GM21529 (cell line): ENCODE data around the gene AHCY.
"Not testable (repeated sequence)": the region's sequence is repeated elsewhere in the genome, so short reads cannot be mapped to it uniquely, and the experiment has no call there.

ENCODE experiments used
- ATAC-seq: cut with Tn5 transposase; IDR thresholded peaks from one replicate; pipeline ENCODE4 v1.9.1; 2021; ENCODE audit not compliant: unreplicated experiment

Gene AHCY

GRCh38 chr20:34299556-34300255 is 3.4 kb downstream of the AHCY start:
- no peak for ATAC-seq

- ATAC-seq, result not testable (repeated sequence)
Observed at GRCh38 chr20:34298294-34298784, 4.8 kb downstream of the AHCY start.

- no peak for ATAC-seq
Observed at GRCh38 chr20:34296468-34296867, 6.7 kb downstream of the AHCY start.

- no peak for ATAC-seq
Observed at GRCh38 chr20:34295284-34295683, 7.9 kb downstream of the AHCY start.

- ATAC-seq, result no peak
Observed at GRCh38 chr20:34294563-34294962, 8.6 kb downstream of the AHCY start.

GRCh38 chr20:34293589-34293988 is 9.6 kb downstream of the AHCY start:
- ATAC-seq, result no peak

- no peak for ATAC-seq
Observed at GRCh38 chr20:34293119-34293518, 10.0 kb downstream of the AHCY start.

GRCh38 chr20:34292496-34292895 is 10.7 kb downstream of the AHCY start:
- ATAC-seq, result no peak

- ATAC-seq, result no peak
Observed at GRCh38 chr20:34290471-34290870, 12.7 kb downstream of the AHCY start.

GRCh38 chr20:34287500-34287899 is 15.7 kb downstream of the AHCY start:
- ATAC-seq, result not testable (repeated sequence)

- no peak for ATAC-seq
Observed at GRCh38 chr20:34285450-34285849, 17.7 kb downstream of the AHCY start.

- no peak for ATAC-seq
Observed at GRCh38 chr20:34283844-34284243, 19.3 kb downstream of the AHCY start.

- no peak for ATAC-seq
Observed at GRCh38 chr20:34282041-34282440, 21.1 kb downstream of the AHCY start.

GRCh38 chr20:34281177-34281576 is 22.0 kb downstream of the AHCY start:
- ATAC-seq, result no peak

GRCh38 chr20:34274694-34275093 is 28.5 kb downstream of the AHCY start:
- no peak for ATAC-seq

GRCh38 chr20:34271956-34272355 is 31.2 kb downstream of the AHCY start:
- no peak for ATAC-seq

- ATAC-seq, result no peak
Observed at GRCh38 chr20:34269996-34270627, 33.0 kb downstream of the AHCY start.

- no peak for ATAC-seq
Observed at GRCh38 chr20:34268851-34269636, 34.1 kb downstream of the AHCY start.

GRCh38 chr20:34268145-34268544 is 35.0 kb downstream of the AHCY start:
- no peak for ATAC-seq

- no peak for ATAC-seq
Observed at GRCh38 chr20:34264141-34264540, 39.0 kb downstream of the AHCY start.

- ATAC-seq, result not testable (repeated sequence)
Observed at GRCh38 chr20:34263468-34263867, 39.7 kb downstream of the AHCY start.
